ENCODE data around the gene MDM4.
"Not testable (repeated sequence)": the region's sequence is repeated elsewhere in the genome, so short reads cannot be mapped to it uniquely, and the experiment has no call there.

The MDM4 gene

DNA sequence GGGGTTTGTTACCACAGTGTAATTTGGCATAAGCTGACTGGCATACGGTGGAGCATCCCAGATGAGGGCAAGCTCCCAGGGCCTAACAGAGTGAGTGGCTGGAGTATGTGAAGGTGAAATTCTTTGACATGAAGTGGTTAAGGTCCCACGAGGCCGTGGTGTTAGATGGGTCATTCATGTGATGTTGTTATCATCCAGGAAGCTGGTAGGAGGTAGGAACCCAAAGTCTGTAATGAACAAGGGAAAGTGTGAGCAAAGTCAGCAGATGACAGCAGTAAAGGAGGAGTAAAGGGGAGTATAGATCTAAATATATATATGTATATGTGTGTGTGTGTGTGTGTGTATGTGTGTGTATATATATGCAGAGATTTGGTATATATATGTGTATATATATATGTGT, 47.6 kb downstream of the MDM4 start:
- no peak for DNase-seq

DNA sequence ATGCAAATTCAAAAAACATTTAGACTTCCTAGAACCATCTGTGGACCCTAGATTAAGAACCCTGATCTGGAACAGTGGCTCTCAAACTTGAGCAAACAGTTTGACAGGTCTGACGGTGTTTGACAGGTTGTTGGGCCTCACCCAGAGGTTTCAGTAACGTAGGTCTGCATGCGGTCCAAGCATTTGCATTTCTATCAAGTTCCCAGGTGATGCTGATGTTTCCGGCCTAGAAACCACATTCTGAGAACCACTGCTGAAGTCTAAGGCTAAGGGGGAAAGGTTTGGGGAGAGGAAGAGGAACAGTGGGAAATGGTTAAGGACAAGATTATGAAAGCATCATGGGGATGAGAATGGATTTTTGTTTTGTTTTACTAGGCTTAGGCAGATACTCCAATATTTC, 48.6 kb downstream of the MDM4 start:
- DNase-seq, result no peak

DNA sequence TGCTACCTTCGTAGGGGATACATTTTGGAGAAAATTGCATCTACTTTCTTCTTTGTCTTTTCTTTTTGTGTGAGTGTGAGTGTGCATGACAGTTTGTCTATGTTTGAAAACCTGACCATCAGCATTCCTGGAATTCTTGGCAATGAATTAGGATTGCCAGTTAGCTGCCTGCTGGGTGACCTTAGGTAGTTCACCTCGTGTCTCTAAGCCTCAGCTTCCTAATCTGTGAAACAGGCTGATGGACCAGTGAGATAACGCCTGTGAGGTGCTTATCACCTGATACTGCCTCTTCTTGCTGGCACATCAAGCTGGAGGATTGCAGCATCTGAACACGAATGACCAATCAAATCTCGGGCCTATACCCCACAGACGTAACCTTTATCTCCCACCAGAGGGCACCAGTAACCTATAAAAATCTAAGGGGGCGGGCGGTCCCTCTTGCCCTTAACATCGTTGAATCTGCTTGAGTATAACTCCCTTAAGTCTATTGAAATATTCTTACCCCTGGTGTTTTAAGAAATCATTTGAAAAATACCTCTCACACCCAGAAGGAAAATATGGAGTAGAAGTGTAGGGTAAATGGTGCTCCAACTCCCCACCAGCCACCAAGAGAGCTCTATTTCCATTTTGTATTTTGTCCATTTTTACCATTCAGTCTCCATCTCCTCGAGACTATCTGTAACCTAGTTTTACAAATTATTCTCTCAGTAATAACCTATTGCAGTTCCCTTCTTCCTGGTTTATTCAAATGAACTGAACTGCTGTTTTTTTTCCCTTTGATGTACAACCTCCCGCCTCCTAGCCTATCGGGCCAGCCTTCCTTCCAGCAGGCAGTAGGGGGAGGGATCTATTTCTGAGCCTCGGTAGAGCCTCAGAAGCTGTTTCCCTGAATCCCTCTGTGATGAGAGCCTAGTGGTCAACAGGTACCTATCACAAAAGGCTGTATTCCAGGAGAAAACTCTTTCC, 49.7 kb downstream of the MDM4 start:
- peak; percentile 6 for DNase-seq

DNA sequence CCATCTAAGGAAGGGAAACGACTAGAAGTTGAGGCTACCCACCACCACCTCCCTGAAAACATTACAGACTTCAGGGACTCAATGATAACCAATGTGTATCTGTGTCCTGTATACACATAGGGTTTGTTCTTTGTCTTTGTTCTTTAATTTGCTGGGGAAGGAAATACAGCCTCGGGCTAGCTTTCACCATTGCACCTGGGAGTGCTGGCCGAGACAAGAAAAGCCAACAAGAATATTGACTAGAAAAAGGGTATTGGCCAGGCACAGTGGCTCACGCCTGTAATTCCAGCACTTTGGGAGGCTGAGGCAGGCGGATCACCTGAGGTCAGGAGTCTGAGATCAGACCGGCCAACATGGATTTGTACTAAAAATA, 50.4 kb downstream of the MDM4 start:
- DNase-seq, result no peak

DNA sequence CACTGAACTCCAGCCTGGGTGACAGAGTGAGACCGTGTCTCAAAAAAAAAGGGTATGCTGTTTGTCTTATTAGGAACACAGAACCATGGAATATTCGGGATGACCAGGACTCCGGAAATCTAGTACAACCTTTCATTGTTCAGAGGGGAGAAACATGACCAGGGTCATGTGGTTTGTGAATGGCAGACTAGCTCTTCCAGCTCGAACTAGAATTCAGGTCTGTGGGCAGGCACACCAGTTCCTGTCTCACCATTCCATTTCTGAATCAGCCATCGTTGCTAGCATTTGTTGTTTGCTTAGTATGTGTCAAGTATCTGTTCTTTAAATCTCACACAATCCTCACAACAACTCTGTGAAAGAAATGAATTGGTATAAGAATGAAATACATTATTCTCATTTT, 50.9 kb downstream of the MDM4 start:
- no peak for DNase-seq

DNA sequence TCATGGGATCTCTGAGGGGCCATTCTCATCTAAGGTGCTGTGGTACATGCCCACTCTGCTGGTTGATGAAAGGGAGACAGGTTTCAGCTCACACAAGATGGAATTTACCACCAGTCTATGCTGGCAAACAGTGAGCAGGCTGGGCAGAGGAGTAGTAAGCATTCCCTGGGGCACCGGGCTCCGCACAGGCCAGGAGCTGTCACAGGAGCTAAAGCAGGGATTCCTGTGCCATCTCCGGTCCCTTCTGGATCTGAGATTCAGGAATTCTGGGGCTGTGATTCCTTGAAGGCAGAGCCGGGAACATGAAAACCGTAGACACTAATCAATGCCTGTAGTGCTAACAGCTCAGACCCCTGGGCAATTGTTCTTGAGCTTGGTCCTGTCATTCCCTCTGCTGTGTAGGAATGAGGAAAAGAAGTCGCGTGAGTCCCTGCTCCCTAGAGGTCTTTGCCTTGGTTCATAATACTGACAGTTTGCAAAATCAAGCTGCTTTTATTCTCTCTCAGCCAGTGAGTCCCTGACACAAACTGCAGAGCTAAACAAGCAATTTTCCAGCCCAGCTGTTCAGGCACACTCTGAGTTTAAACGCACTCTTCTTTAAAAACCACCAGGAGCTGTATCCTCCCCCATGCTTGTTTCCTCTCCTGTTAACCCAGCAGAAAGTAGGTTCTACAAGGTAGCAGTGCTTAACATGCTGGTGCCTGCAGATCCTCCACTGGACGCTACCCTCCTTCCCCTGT, 52.5 kb downstream of the MDM4 start:
- no peak for DNase-seq

DNA sequence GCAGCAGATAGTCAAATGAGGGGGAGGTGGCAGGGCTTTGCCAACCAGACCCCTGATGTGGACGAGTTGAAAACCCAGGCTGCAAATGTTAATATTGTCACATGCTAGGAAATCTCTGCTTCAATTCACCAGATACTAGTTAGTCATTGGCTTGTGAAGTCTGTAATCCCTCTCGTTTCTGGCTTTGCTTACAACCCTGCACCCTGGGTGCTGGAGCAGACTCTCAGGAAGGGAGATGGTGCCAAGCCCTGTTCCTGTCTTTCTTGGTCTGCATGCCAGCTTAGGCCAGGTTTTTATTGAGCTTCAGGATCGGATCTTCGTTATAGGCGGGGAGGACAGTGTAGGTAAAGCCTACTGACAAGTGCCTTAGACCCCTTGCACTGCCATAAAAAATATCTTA, 53.3 kb downstream of the MDM4 start:
- no peak for DNase-seq

DNA sequence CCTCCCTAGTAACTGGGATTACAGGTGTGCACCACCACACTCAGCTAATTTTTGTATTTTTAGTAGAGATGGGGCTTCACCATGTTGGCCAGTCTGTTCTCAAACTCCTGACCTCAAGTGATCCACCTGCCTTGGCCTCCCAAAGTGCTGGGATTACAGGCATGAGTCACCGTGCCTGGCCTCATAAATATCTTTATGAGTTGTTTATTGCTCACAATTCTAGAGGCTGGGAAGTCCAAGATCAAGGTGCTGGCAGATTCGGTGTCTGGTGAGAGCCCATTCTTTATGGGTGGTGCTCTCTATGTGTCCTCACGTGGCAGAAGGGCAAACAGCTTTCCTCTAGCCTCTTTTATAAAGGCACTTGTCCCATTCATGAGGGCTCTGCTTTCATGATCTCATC, 53.8 kb downstream of the MDM4 start:
- not testable (repeated sequence) for DNase-seq

DNA sequence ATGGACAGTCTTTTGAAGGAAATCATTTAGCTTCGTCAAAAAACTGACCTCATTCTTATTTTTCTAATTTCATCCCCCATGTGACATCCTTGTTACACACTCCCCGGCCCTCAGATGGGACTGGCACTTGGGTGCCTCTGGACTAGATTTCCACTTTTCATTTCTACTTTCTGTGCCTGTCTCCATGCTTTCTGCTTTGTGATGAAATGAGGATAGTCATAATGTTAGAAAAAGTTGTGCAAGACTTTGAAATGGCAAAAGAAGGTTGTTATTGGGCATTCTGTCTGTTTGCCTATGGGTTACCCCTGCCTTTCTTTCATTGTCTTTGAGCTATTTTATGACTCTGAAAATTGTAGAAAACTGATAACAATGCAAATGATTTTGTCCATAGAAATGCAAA, 54.9 kb downstream of the MDM4 start:
- DNase-seq, result no peak

DNA sequence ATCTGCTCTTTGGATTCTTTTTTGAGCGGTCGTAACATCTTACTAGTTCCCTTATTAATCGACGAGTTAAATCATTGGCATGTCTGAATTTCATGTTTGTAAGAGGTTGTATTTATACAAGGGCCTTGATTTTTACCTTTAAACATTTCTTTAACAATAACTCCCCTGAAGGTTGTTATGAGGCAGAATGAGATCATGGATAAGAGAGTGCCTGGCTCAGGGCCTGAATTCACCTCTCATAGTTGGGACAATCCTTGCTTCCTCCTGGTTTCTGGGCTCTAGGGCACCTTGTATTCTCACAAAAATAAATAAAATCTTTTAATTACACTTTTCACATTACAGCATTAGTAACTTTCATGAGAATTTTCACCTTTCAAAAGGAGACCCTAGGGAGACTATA, 55.4 kb downstream of the MDM4 start:
- DNase-seq, result no peak

DNA sequence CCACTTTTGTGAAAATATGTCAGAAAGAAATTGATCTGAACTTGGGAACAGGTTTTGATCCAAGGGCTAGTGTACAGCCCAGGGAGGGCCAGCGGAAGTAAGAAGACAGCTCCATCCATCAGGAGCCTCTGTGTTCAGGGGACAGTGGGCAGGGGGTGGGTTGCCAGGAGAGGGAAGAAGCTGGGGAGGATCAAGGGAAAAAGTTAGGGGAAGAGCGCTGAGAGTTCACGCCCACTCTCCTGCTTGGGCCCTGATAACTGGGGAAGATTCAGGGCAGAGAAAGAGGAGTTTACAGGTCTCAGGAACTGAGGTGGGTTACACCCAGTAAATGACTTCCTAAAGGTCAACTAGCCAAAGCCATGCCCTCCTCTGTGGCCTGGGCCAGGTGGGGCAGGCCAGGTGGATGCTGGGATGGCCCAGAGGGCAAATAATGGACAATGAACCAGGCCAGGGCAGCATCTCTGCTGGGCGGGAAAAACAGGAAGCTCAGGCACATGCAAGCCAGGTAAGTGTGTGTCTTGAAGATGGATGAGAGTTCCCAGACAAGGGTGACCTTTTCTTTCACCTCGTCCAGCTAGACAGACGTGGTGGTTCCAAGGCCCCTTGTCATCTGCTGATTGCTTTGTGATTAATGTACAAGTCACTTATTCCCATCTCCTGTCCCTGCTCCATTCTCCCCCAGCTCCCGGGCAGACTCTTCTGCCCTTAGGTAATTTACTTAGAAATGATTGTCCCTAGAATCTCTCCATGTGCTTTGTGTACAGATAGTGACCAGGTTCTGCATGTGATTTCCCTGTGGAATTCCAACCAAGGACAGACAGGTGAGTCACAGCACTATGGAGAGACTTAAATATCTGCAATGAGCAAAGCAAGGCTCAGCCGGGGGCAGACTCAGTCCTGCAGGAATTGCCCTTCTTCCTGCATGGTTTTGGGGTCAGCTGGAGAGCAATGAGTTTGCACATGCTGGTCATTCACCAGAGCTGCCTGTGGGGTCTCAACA, 57.0 kb downstream of the MDM4 start:
- no peak for DNase-seq

DNA sequence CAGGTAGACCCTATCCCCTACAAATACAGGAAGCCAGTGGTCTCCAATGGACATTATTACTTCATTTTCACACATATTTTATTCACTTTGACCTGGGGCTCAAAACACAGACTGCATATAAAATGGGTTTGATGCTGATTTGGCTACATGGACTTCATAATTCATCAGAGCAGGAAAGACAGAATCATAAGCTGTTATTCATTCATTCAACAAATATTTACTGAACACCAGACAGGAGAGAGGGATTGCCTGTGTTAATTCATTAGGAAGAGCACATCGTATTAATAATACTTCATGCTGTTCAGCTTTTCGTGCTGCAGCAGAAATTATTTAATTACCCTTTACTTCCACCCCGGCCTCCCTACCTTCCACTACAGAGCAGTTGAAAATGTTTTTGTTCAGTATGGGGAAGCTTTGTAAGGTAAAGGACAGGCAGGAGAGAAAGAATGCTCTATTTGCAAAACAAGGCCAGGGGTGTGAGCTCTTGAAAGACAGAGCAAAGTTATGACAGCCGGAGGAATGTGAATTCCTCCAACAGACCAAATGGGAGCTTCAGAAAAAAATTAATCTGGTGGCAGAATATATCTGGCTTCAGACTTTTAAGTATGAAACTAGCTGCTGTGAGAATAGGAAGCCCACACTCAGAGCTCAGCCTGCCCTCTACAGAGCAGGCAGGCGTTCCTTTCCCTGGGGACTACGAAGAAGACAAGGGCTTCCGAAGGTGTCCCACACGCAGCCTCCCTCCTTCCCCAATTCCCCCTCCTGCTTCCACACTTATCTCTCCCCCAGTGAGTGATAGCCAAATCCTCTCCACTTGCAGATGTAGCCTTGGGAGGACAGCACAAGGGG, 58.0 kb downstream of the MDM4 start:
- no peak for DNase-seq

DNA sequence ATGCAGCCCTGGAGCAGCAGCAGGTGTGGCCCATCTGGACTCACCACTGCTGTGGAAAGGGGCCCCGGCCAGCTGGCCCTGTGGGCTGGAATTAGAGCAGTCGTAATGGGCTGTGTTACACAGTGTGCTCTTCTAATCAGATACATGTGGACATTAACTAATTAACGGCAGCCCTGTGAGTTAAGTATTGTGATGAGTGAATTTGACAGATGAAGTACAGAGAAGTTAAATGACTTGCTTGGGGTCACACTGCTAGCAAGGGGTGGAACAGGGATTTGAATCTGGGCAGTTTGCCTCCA, 58.6 kb downstream of the MDM4 start:
- DNase-seq, result no peak

DNA sequence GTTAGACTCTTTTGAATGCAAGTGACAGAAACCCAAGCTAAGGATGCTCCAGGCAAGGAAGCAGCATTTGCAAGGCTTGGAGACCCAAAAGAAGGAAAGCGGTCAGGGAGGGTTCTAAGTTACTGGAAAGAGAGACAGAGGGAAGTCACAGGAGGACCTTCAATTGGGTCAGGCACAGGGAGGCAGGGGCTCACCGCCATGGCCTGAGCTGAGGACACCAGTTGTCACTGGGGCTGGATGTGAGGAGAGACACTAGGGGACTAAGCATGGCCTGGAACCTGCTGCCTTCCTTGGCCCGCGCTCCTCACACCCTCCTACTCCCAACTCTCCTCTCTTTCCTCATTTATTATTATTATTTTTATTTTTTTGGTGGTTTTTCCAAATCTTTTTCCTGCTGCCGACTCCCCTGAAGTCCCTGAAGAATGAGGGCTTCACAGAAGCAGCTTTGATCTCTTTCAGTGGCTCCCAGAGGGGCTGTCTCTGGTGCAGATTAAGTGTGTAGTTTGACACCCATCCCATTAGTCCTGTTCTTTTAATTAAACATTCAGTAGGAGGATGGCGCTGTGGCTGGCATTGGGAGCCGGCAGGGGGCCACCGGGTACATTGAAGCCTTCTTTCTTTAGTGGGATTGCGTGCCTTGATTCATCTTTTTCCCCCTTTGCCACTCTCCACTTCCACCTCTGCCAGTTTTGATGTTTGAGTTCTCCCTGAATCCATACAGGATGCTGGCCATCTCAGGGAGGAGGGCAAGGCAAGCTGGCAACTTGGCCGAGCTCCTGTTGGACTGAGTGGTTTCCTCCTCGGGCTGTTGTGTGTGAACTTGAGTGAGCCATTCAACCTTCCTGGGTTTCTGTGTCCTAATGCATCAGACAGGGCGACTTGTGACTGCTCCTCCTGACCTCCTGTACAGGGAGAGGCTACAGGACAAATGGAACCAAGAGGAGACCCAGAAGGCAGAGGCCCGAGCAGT, 59.3 kb downstream of the MDM4 start:
- no peak for DNase-seq

DNA sequence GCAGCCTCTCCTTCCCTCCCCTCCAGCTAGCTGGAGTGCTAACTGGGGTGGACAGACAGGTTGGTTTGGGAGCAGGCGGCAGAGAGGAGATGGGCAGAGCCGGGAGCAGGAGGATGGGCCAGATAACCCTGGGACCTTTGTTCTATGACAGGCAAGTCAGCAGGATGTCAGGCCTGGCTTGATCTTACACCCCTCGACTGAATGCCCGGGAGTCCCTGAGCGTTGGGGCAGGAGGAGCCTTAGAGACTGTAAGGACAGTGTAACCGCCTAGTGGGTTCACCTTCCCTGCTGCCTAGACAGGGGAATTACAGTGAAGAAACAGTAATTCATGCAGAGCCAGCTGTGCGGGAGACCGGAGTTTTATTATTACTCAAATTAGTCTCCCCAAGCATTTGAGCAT, 60.2 kb downstream of the MDM4 start:
- no peak for DNase-seq

DNA sequence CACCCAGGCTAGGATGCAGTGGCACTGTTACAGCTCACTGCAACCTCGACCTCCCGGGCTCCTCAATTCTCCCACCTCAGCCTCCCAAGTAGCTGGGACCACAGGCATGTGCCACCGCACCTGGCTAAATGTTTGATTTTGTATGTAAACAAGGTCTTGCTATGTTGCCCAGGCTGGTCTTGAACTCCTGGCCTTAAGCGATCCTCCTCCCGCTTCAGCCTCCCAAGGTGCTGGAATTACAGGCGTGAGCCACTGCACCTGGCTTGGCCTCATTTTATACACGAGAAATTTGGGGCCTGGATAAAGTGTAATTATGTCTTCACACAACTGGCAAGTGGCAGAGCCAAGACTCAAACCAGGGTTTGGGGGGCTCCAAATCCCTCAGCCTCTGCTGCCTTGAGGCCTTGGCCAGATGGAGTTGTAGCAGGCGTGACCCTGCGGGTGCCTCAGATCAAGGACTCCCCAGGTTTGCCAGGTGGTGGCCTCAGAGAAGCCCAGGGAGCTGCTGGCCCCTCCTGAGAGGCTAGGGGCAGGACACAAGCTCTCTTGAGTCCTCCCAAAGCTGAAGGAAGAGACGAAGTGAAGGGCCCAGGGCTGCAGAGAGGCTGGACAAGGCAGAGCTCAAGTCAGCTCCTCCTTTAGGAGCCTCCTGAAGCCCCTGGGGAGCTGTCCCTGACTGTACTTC, 61.7 kb downstream of the MDM4 start:
- DNase-seq, result no peak

DNA sequence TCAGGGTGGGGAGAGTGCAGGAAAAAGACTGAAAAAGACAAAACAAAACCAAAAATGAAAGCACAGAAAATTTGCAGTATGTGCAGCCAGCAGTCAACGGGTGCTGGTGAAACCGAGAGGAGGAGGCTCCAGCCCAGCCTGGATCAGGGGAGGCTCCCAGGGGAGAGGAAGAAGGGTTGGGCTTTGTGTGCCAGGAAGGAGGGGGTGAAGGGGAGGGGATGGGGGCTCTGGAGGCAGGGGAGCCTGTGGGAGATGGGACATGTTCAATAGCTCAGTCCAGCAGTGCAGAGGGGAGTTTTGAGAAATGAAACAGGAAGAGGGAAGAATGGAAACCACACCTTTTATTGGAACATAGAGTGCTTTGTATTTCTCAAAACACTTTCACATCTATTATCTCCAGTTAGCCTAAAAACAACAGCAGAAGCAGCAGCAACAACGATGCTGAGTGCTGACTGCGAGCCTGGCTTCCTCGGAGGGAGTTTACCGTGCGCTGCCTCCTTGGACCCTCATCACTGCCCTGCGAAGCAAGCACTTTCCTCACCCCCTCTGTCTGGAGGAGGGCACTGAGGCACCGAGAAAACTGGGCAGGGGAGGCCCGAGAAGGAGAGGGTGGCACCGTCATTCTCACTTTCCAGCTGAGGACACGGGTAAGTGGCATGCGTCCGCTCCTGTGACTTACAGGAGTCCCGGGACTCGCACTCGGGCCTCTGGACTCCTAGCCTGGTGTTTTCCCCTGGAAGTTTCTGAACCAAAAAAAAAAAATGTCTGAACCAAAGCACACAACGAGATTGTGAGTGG, 62.9 kb downstream of the MDM4 start:
- DNase-seq, result no peak

DNA sequence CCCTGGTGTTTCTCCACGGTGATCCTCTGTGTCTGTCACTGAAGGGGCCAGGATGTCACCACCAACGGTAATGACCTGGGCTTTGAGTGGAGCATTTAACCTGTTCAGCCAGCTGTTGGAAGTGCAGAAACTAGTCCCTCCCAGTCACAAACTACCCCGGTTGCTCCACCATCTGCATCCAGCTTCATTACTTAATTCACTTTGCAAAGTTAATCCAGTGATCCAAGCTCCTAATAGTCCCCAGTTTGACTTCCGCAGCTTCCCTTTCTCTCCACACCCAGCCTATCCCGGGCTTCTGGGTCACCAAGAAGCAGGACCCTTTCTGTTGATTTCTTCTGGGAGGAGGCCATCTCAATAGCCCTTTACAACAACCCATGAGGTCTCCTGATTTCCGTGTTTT, 63.5 kb downstream of the MDM4 start:
- DNase-seq, result no peak

DNA sequence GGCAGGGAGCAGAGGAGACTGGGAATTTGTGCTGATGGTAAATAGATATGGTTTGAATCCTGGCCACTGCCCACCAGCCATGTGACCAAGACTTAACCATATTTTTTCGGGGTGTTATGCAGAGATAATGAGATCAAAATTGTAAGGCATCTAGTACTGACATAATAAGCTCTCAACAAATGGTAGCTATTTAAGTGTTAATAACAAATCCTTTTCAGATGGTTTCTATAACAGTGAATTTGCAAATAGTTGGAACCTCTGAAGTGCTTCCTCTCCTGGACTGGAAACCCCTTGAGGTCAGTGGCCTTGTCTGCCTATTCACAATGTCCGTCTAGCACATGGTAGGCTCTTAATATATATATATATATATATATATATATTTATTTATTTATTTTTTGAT, 64.7 kb downstream of the MDM4 start:
- DNase-seq, result no peak

DNA sequence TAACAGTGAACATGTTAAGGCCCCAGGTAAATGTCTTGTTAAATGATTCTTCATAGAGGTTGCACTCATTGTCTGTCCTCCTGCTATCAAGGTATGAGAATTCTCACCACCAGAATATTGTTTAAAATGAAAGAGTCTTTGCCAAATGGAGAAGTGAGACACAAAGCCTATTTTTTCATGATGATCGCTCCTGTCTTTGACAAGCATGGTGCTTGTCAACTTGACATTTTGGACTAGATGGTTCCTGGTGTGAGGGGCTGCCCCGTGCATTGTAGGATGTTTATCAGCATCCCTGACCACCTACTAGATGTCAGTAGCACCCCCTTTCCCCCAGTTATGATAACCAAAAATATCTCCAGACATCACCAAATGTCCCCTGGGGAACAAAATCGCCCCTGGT, 65.6 kb downstream of the MDM4 start:
- no peak for DNase-seq

Data from KG1 (cell line).